Measurements from ENCODE around the gene TNNI2.

TNNI2 gene

DNA sequence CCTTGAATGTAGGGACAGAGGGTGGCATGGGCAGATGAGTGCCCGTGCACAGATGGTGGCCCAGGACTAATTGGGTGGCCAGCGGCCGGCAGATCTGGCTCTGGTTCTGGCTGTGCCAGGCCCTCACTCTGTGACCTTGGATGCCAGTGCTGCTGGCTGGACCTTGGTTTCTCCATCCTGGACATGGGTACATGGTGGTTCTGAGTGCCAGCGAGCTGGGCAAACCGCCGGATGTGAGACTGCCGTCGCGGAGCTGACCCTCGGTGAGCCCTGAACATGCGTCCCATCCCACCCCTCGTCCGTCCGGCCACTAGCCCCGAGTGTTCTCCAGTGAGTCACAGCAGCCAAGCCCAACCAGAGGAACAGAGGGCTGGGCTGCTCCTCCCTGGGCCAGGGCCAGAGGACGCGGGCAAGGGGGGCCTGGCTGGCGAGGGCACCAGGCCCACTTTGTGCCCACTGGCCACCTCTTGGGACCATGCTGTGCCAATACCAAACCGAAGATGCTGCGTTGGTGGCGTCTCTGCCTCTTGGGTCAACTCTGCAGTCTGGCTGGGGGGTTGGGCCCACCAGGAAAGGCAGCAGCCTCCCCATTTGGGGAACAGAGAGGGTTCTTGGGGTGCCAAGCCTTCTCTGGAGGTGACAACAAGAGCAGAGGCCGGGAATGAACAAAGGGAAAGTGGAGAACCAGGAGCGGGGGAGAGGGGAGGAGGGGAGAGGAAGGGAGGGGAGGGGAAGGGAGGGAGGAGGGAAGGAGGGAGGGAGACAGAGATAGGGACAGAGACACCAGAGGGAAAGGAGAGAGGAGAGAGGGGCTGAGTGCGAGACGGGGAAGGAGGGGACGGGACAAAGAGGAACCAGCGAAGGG lies 24.8 kb downstream of the TNNI2 start (continued):
- TF ChIP-seq, protein P1, sequence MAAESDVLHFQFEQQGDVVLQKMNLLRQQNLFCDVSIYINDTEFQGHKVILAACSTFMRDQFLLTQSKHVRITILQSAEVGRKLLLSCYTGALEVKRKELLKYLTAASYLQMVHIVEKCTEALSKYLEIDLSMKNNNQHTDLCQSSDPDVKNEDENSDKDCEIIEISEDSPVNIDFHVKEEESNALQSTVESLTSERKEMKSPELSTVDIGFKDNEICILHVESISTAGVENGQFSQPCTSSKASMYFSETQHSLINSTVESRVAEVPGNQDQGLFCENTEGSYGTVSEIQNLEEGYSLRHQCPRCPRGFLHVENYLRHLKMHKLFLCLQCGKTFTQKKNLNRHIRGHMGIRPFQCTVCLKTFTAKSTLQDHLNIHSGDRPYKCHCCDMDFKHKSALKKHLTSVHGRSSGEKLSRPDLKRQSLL (tag by site-specific recombination; IDR thresholded peaks at IDR 0.05): no peak
- TF ChIP-seq, protein P2, sequence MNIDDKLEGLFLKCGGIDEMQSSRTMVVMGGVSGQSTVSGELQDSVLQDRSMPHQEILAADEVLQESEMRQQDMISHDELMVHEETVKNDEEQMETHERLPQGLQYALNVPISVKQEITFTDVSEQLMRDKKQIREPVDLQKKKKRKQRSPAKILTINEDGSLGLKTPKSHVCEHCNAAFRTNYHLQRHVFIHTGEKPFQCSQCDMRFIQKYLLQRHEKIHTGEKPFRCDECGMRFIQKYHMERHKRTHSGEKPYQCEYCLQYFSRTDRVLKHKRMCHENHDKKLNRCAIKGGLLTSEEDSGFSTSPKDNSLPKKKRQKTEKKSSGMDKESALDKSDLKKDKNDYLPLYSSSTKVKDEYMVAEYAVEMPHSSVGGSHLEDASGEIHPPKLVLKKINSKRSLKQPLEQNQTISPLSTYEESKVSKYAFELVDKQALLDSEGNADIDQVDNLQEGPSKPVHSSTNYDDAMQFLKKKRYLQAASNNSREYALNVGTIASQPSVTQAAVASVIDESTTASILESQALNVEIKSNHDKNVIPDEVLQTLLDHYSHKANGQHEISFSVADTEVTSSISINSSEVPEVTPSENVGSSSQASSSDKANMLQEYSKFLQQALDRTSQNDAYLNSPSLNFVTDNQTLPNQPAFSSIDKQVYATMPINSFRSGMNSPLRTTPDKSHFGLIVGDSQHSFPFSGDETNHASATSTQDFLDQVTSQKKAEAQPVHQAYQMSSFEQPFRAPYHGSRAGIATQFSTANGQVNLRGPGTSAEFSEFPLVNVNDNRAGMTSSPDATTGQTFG (tag by site-specific recombination; IDR thresholded peaks at IDR 0.05; ENCODE audit: borderline replicate concordance): no peak
- peak; percentile 59; the same call in 1 of the 2 replicates for TF ChIP-seq ZBTB8A (tag by site-specific recombination; IDR thresholded peaks at IDR 0.05)
- TF ChIP-seq, protein P3, sequence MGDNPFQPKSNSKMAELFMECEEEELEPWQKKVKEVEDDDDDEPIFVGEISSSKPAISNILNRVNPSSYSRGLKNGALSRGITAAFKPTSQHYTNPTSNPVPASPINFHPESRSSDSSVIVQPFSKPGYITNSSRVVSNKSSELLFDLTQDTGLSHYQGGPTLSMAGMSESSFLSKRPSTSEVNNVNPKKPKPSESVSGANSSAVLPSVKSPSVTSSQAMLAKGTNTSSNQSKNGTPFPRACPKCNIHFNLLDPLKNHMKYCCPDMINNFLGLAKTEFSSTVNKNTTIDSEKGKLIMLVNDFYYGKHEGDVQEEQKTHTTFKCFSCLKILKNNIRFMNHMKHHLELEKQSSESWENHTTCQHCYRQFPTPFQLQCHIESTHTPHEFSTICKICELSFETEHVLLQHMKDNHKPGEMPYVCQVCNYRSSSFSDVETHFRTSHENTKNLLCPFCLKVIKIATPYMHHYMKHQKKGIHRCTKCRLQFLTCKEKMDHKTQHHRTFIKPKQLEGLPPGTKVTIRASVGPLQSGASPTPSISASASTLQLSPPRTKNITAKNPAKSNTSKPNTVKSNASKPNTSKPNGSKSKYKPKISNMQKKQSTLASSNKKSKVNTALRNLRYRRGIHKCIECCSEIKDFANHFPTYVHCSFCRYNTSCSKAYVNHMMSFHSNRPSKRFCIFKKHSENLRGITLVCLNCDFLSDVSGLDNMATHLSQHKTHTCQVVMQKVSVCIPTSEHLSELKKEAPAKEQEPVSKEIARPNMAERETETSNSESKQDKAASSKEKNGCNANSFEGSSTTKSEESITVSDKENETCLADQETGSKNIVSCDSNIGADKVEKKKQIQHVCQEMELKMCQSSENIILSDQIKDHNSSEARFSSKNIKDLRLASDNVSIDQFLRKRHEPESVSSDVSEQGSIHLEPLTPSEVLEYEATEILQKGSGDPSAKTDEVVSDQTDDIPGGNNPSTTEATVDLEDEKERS (tag by site-specific recombination; IDR thresholded peaks at IDR 0.05): no peak
- no peak for TF ChIP-seq ZNF10 (tag by site-specific recombination; IDR thresholded peaks at IDR 0.05)
- TF ChIP-seq ZNF24 (tag by site-specific recombination; IDR thresholded peaks at IDR 0.05): no peak
- TF ChIP-seq ZNF404 (tag by site-specific recombination; IDR thresholded peaks at IDR 0.05): no peak
- TF ChIP-seq ZNF391 (tag by site-specific recombination; IDR thresholded peaks at IDR 0.05; ENCODE audit: borderline replicate concordance, low read depth): no peak
- no peak for TF ChIP-seq ZNF623 (tag by site-specific recombination; IDR thresholded peaks at IDR 0.05)
- TF ChIP-seq ZNF785 (tag by site-specific recombination; IDR thresholded peaks at IDR 0.05): no peak
- no peak for TF ChIP-seq ZNF654 (tag by site-specific recombination; IDR thresholded peaks at IDR 0.05; ENCODE audit: low read depth)
- no peak for TF ChIP-seq ZNF202 (tag by site-specific recombination; IDR thresholded peaks at IDR 0.05; ENCODE audit: borderline replicate concordance)
- no peak for TF ChIP-seq ZNF324 (tag by site-specific recombination; IDR thresholded peaks at IDR 0.05)
- 0 out of 2 replicates have a peak, but pooled peaks have one; percentile 46 for TF ChIP-seq ZNF600 (tag by site-specific recombination; IDR thresholded peaks at IDR 0.05)
- no peak for TF ChIP-seq TRIM28 (IDR thresholded peaks at IDR 0.05; ENCODE audit: borderline replicate concordance, low read length)
- TF ChIP-seq ZNF76 (tag by site-specific recombination; IDR thresholded peaks at IDR 0.05; ENCODE audit: borderline replicate concordance, low read depth): peak; percentile 28; the same call in 1 of the 2 replicates
- no peak for TF ChIP-seq ZNF747 (tag by site-specific recombination; IDR thresholded peaks at IDR 0.05)
- TF ChIP-seq, protein P4, sequence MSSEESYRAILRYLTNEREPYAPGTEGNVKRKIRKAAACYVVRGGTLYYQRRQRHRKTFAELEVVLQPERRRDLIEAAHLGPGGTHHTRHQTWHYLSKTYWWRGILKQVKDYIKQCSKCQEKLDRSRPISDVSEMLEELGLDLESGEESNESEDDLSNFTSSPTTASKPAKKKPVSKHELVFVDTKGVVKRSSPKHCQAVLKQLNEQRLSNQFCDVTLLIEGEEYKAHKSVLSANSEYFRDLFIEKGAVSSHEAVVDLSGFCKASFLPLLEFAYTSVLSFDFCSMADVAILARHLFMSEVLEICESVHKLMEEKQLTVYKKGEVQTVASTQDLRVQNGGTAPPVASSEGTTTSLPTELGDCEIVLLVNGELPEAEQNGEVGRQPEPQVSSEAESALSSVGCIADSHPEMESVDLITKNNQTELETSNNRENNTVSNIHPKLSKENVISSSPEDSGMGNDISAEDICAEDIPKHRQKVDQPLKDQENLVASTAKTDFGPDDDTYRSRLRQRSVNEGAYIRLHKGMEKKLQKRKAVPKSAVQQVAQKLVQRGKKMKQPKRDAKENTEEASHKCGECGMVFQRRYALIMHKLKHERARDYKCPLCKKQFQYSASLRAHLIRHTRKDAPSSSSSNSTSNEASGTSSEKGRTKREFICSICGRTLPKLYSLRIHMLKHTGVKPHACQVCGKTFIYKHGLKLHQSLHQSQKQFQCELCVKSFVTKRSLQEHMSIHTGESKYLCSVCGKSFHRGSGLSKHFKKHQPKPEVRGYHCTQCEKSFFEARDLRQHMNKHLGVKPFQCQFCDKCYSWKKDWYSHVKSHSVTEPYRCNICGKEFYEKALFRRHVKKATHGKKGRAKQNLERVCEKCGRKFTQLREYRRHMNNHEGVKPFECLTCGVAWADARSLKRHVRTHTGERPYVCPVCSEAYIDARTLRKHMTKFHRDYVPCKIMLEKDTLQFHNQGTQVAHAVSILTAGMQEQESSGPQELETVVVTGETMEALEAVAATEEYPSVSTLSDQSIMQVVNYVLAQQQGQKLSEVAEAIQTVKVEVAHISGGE (tag by site-specific recombination; conservative IDR thresholded peaks at IDR 0.05; ENCODE audit: low read depth): peak; percentile 42; the same call in 1 of the 2 replicates
- TF ChIP-seq, protein P5, sequence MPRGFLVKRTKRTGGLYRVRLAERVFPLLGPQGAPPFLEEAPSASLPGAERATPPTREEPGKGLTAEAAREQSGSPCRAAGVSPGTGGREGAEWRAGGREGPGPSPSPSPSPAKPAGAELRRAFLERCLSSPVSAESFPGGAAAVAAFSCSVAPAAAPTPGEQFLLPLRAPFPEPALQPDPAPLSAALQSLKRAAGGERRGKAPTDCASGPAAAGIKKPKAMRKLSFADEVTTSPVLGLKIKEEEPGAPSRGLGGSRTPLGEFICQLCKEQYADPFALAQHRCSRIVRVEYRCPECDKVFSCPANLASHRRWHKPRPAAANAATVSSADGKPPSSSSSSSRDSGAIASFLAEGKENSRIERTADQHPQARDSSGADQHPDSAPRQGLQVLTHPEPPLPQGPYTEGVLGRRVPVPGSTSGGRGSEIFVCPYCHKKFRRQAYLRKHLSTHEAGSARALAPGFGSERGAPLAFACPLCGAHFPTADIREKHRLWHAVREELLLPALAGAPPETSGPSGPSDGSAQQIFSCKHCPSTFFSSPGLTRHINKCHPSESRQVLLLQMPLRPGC (tag by site-specific recombination; IDR thresholded peaks at IDR 0.05): no peak
- TF ChIP-seq, protein P6, sequence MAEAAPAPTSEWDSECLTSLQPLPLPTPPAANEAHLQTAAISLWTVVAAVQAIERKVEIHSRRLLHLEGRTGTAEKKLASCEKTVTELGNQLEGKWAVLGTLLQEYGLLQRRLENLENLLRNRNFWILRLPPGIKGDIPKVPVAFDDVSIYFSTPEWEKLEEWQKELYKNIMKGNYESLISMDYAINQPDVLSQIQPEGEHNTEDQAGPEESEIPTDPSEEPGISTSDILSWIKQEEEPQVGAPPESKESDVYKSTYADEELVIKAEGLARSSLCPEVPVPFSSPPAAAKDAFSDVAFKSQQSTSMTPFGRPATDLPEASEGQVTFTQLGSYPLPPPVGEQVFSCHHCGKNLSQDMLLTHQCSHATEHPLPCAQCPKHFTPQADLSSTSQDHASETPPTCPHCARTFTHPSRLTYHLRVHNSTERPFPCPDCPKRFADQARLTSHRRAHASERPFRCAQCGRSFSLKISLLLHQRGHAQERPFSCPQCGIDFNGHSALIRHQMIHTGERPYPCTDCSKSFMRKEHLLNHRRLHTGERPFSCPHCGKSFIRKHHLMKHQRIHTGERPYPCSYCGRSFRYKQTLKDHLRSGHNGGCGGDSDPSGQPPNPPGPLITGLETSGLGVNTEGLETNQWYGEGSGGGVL (tag by site-specific recombination; IDR thresholded peaks at IDR 0.05): no peak
- TF ChIP-seq ZNF394 (tag by site-specific recombination; IDR thresholded peaks at IDR 0.05; ENCODE audit: borderline replicate concordance): no peak
- TF ChIP-seq, protein P7, sequence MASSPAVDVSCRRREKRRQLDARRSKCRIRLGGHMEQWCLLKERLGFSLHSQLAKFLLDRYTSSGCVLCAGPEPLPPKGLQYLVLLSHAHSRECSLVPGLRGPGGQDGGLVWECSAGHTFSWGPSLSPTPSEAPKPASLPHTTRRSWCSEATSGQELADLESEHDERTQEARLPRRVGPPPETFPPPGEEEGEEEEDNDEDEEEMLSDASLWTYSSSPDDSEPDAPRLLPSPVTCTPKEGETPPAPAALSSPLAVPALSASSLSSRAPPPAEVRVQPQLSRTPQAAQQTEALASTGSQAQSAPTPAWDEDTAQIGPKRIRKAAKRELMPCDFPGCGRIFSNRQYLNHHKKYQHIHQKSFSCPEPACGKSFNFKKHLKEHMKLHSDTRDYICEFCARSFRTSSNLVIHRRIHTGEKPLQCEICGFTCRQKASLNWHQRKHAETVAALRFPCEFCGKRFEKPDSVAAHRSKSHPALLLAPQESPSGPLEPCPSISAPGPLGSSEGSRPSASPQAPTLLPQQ (tag by site-specific recombination; IDR thresholded peaks at IDR 0.05): no peak
- TF ChIP-seq ZBTB20 (tag by site-specific recombination; IDR thresholded peaks at IDR 0.05): no peak

All from HEK293 (cell line).